Inflammatory macrophage treated with lipopolysaccharide for 4 hours (primary cell): ENCODE data around the gene SRGAP3.

ENCODE experiments used
- DNase-seq: peaks from one replicate; pipeline ENCODE4 v3.0.0-alpha.2; 2020

The SRGAP3 gene

GRCh38 chr3:9036404-9037131 is 212.9 kb downstream of the SRGAP3 start:
- DNase-seq = peak; percentile 20

GRCh38 chr3:9035961-9036360 is 213.5 kb downstream of the SRGAP3 start:
- DNase-seq = no peak

- DNase-seq = peak; percentile 39
Observed at GRCh38 chr3:9035473-9035872, 214.0 kb downstream of the SRGAP3 start.

- DNase-seq = no peak
Observed at GRCh38 chr3:9033867-9034266, 215.6 kb downstream of the SRGAP3 start.

GRCh38 chr3:9032231-9032777 is 217.1 kb downstream of the SRGAP3 start:
- no peak for DNase-seq

- no peak for DNase-seq
Observed at GRCh38 chr3:9030034-9030433, 219.4 kb downstream of the SRGAP3 start.

- no peak for DNase-seq
Observed at GRCh38 chr3:9028134-9028533, 221.3 kb downstream of the SRGAP3 start.

GRCh38 chr3:9026320-9027045 is 223.0 kb downstream of the SRGAP3 start:
- DNase-seq = no peak

GRCh38 chr3:9024341-9024740 is 225.1 kb downstream of the SRGAP3 start:
- no peak for DNase-seq

GRCh38 chr3:9023226-9023590 is 226.2 kb downstream of the SRGAP3 start:
- DNase-seq = no peak

- DNase-seq = no peak
Observed at GRCh38 chr3:9022305-9023225, 226.9 kb downstream of the SRGAP3 start.

GRCh38 chr3:9021271-9022009 is 228.0 kb downstream of the SRGAP3 start:
- DNase-seq = no peak

- DNase-seq = no peak
Observed at GRCh38 chr3:9020426-9020825, 229.0 kb downstream of the SRGAP3 start.

- no peak for DNase-seq
Observed at GRCh38 chr3:9019259-9019961, 230.0 kb downstream of the SRGAP3 start.

- no peak for DNase-seq
Observed at GRCh38 chr3:9015250-9015649, 234.2 kb downstream of the SRGAP3 start.

GRCh38 chr3:9013782-9014563 is 235.5 kb downstream of the SRGAP3 start:
- DNase-seq = no peak

- DNase-seq = no peak
Observed at GRCh38 chr3:9012521-9012920, 236.9 kb downstream of the SRGAP3 start.

- no peak for DNase-seq
Observed at GRCh38 chr3:9009976-9010545, 239.4 kb downstream of the SRGAP3 start.

GRCh38 chr3:9008550-9009255 is 240.7 kb downstream of the SRGAP3 start:
- peak; percentile 14 for DNase-seq

- no peak for DNase-seq
Observed at GRCh38 chr3:9007928-9008327, 241.5 kb downstream of the SRGAP3 start.
